ENCODE data around the gene STEAP3.

The STEAP3 gene

GRCh38 chr2:119227346-119227745 is 3.7 kb downstream of the STEAP3 start:
- no peak for DNase-seq

GRCh38 chr2:119228136-119228535 is 4.5 kb downstream of the STEAP3 start:
- DNase-seq: no peak

GRCh38 chr2:119228964-119229363 is 5.3 kb downstream of the STEAP3 start:
- DNase-seq: no peak

- DNase-seq: no peak
Measured at GRCh38 chr2:119229716-119230115, 6.1 kb downstream of the STEAP3 start.

GRCh38 chr2:119230219-119231185 is 6.9 kb downstream of the STEAP3 start:
- DNase-seq: no peak

GRCh38 chr2:119231975-119232665 is 8.5 kb downstream of the STEAP3 start:
- DNase-seq: no peak

- no peak for DNase-seq
Measured at GRCh38 chr2:119232666-119232993, 9.0 kb downstream of the STEAP3 start.

- DNase-seq: no peak
Measured at GRCh38 chr2:119233326-119234020, 9.8 kb downstream of the STEAP3 start.

GRCh38 chr2:119234021-119235019 is 10.7 kb downstream of the STEAP3 start:
- no peak for DNase-seq

- DNase-seq: no peak
Measured at GRCh38 chr2:119236796-119237195, 13.2 kb downstream of the STEAP3 start.

GRCh38 chr2:119240311-119241204 is 16.9 kb downstream of the STEAP3 start:
- no peak for DNase-seq

- no peak for DNase-seq
Measured at GRCh38 chr2:119241205-119241532, 17.5 kb downstream of the STEAP3 start.

- no peak for DNase-seq
Measured at GRCh38 chr2:119242276-119243119, 18.9 kb downstream of the STEAP3 start.

GRCh38 chr2:119243621-119244020 is 20.0 kb downstream of the STEAP3 start:
- DNase-seq: no peak

- DNase-seq: no peak
Measured at GRCh38 chr2:119245076-119245840, 21.6 kb downstream of the STEAP3 start.

- no peak for DNase-seq
Measured at GRCh38 chr2:119245841-119246230, 22.2 kb downstream of the STEAP3 start.

GRCh38 chr2:119246884-119247843 is 23.5 kb downstream of the STEAP3 start:
- no peak for DNase-seq

- DNase-seq: no peak
Measured at GRCh38 chr2:119247844-119248271, 24.2 kb downstream of the STEAP3 start.
